ENCODE data around the gene TOPAZ1.
A peak's percentile ranks its signal among the peaks of the same experiment; 100 is the strongest.

TOPAZ1 gene

DNA sequence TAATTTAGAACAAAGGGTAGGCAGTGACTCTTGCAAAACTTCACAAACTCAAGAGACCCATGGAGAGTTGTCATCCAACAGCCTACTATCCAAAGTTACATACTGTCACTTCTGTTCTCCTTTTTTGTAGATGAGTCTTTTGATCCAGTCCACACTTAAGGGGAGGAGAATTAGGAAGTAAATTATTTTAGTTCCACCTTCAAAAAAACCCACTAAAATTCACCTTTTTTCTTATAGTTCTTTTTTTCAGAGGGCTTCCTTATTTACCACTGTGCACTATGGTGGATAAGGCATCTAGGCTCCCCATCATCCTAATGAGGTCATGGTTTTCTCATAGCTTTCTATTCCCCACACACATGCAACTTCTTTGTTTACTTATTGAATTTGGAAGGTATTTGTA, 88.3 kb downstream of the TOPAZ1 start:
- Histone ChIP-seq H2BK12ac (ENCODE audit: low read length in 2 of 2) (no peak overlapping the region), H4K91ac (ENCODE audit: low read length) (no peak overlapping the region), H3K14ac (ENCODE audit: low read length in 2 of 2) (no peak overlapping the region), H3K79me1 (replicated peaks; ENCODE audit: low read length, poor library complexity, severe bottlenecking) (no peaks in the 10 kb centered on the region), H3K4ac (ENCODE audit: low read depth in 1 of 2, low read length in 2 of 2) (no peak overlapping the region), H3K4me1 (ENCODE audit: control insufficient read depth, insufficient read depth, low read depth, low read length) (no peaks in the 10 kb centered on the region), H2BK15ac (ENCODE audit: low read depth, poor library complexity, severe bottlenecking) (no peak overlapping the region), H2BK5ac (ENCODE audit: low read depth, low read length, poor library complexity, severe bottlenecking) (no peak overlapping the region), H3K36me3 (ENCODE audit: control insufficient read depth in 1 of 2, insufficient read depth in 2 of 2, low read depth in 1 of 2, low read length in 2 of 2) (no peaks in the 10 kb centered on the region), H3K9me3 (ENCODE audit: control insufficient read depth, low read length) (no peaks in the 10 kb centered on the region), H3K23ac (ENCODE audit: low read length in 2 of 2) (no peak overlapping the region), H3K4me3 (ENCODE audit: insufficient read depth in 1 of 2, low read depth in 1 of 2, low read length in 2 of 2) (no peak overlapping the region), H4K8ac (ENCODE audit: low read length) (no peak overlapping the region), H3K18ac (ENCODE audit: low read depth in 1 of 2, low read length in 2 of 2) (no peak overlapping the region), H3K4me2 (ENCODE audit: low read length, poor library complexity, severe bottlenecking) (no peak overlapping the region), H2BK120ac (ENCODE audit: low read depth, low read length) (no peak overlapping the region), H2AK5ac (ENCODE audit: low read length, severe bottlenecking) (no peak overlapping the region), H3K9ac (ENCODE audit: low read length) (no peak overlapping the region), H2AFZ (ENCODE audit: low read depth, low read length) (no peak overlapping the region), H3K27ac (ENCODE audit: low read length, poor library complexity, severe bottlenecking) (no peak overlapping the region), H3K27me3 (ENCODE audit: control insufficient read depth in 1 of 2, insufficient read depth in 1 of 2, low read length in 2 of 2) (peaks cover 4 to 18% of the 10 kb centered on the region in 2 experiments)
- DNase-seq = no peak

DNA sequence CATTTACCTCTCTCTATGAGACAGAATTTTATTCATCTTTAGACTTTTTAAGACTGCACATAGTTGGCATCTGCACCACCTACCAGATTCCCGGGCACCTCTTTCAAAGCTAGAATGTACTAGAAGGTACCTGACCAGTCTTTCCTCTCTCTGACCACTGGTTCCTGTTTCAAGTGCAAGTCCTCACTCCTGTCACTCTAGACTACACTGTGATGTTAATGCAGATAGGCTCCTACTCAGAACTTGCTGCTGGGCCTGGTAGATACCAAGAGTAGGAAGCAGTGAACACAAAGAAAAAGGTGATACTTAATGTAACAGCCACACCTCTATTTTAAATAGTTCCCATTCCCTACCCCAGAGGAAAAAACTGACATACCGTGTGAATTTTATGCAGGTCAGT, 88.8 kb downstream of the TOPAZ1 start:
- H3K4me1 ChIP-seq (ENCODE audit: control insufficient read depth, insufficient read depth, low read depth, low read length) = no peaks in the 10 kb centered on the region
- H3K18ac ChIP-seq (ENCODE audit: low read depth in 1 of 2, low read length in 2 of 2) = no peak overlapping the region
- no peak overlapping the region for H3K14ac ChIP-seq (ENCODE audit: low read length in 2 of 2)
- H3K27ac ChIP-seq (ENCODE audit: low read length, poor library complexity, severe bottlenecking) = no peak overlapping the region
- H3K4ac ChIP-seq (ENCODE audit: low read depth in 1 of 2, low read length in 2 of 2) = no peak overlapping the region
- no peak overlapping the region for H4K91ac ChIP-seq (ENCODE audit: low read length)
- DNase-seq = no peak
- H4K8ac ChIP-seq (ENCODE audit: low read length) = no peak overlapping the region
- no peak overlapping the region for H2AK5ac ChIP-seq (ENCODE audit: low read length, severe bottlenecking)
- no peak overlapping the region for H2BK5ac ChIP-seq (ENCODE audit: low read depth, low read length, poor library complexity, severe bottlenecking)
- no peaks in the 10 kb centered on the region for H3K79me1 ChIP-seq (replicated peaks; ENCODE audit: low read length, poor library complexity, severe bottlenecking)
- H2AFZ ChIP-seq (ENCODE audit: low read depth, low read length) = no peak overlapping the region
- peaks cover 4 to 18% of the 10 kb centered on the region in 2 experiments for H3K27me3 ChIP-seq (ENCODE audit: control insufficient read depth in 1 of 2, insufficient read depth in 1 of 2, low read length in 2 of 2)
- no peak overlapping the region for H3K9ac ChIP-seq (ENCODE audit: low read length)
- no peak overlapping the region for H3K23ac ChIP-seq (ENCODE audit: low read length in 2 of 2)
- H3K4me3 ChIP-seq (ENCODE audit: insufficient read depth in 1 of 2, low read depth in 1 of 2, low read length in 2 of 2) = no peak overlapping the region
- H3K9me3 ChIP-seq (ENCODE audit: control insufficient read depth, low read length) = no peaks in the 10 kb centered on the region
- no peak overlapping the region for H3K4me2 ChIP-seq (ENCODE audit: low read length, poor library complexity, severe bottlenecking)
- H2BK15ac ChIP-seq (ENCODE audit: low read depth, poor library complexity, severe bottlenecking) = no peak overlapping the region
- H2BK120ac ChIP-seq (ENCODE audit: low read depth, low read length) = no peak overlapping the region
- WGBS = 88% methylated on average over 1 of the region's 2 CpGs
- H2BK12ac ChIP-seq (ENCODE audit: low read length in 2 of 2) = no peak overlapping the region
- H3K36me3 ChIP-seq (ENCODE audit: control insufficient read depth in 1 of 2, insufficient read depth in 2 of 2, low read depth in 1 of 2, low read length in 2 of 2) = no peaks in the 10 kb centered on the region

DNA sequence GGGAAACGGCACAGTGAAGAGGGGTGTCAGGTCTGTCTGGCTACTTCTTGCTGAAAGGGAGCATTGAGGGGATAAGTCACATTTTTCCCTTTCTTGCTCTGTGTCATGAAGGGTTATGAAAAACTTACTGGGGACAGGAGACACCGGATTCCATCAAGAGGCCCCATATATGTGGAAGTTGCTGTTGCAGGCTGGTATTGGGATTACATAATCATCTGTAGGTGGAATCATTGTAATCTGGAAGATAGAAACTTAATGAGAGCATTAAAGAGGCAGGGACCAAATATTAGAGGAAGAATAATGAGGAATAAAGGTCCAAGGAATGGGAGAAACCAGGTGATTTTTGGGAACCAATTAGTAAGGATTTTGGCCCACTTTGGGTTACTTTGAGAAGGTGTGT, 92.6 kb downstream of the TOPAZ1 start:
- Histone ChIP-seq H2BK5ac (ENCODE audit: low read depth, low read length, poor library complexity, severe bottlenecking) (no peak overlapping the region), H3K14ac (ENCODE audit: low read length in 2 of 2) (no peak overlapping the region), H3K23ac (ENCODE audit: low read length in 2 of 2) (no peak overlapping the region), H2AFZ (ENCODE audit: low read depth, low read length) (no peak overlapping the region), H3K27ac (ENCODE audit: low read length, poor library complexity, severe bottlenecking) (no peak overlapping the region), H4K91ac (ENCODE audit: low read length) (no peak overlapping the region), H3K36me3 (ENCODE audit: control insufficient read depth in 1 of 2, insufficient read depth in 2 of 2, low read depth in 1 of 2, low read length in 2 of 2) (no peaks in the 10 kb centered on the region), H3K79me1 (replicated peaks; ENCODE audit: low read length, poor library complexity, severe bottlenecking) (peaks cover 1% of the 10 kb centered on the region), H2AK5ac (ENCODE audit: low read length, severe bottlenecking) (no peak overlapping the region), H3K9ac (ENCODE audit: low read length) (no peak overlapping the region), H3K27me3 (ENCODE audit: control insufficient read depth in 1 of 2, insufficient read depth in 1 of 2, low read length in 2 of 2) (peaks cover 4 to 17% of the 10 kb centered on the region in 2 experiments), H3K4ac (ENCODE audit: low read depth in 1 of 2, low read length in 2 of 2) (no peak overlapping the region), H3K18ac (ENCODE audit: low read depth in 1 of 2, low read length in 2 of 2) (no peak overlapping the region), H4K8ac (ENCODE audit: low read length) (no peak overlapping the region), H3K9me3 (ENCODE audit: control insufficient read depth, low read length) (no peaks in the 10 kb centered on the region), H3K4me3 (ENCODE audit: insufficient read depth in 1 of 2, low read depth in 1 of 2, low read length in 2 of 2) (no peak overlapping the region), H3K4me1 (ENCODE audit: control insufficient read depth, insufficient read depth, low read depth, low read length) (peaks cover 2% of the 10 kb centered on the region), H2BK12ac (ENCODE audit: low read length in 2 of 2) (no peak overlapping the region), H3K4me2 (ENCODE audit: low read length, poor library complexity, severe bottlenecking) (no peak overlapping the region), H2BK120ac (ENCODE audit: low read depth, low read length) (no peak overlapping the region), H2BK15ac (ENCODE audit: low read depth, poor library complexity, severe bottlenecking) (no peak overlapping the region)
- WGBS = 81% methylated on average over 2 of the region's 2 CpGs
- no peak for DNase-seq

DNA sequence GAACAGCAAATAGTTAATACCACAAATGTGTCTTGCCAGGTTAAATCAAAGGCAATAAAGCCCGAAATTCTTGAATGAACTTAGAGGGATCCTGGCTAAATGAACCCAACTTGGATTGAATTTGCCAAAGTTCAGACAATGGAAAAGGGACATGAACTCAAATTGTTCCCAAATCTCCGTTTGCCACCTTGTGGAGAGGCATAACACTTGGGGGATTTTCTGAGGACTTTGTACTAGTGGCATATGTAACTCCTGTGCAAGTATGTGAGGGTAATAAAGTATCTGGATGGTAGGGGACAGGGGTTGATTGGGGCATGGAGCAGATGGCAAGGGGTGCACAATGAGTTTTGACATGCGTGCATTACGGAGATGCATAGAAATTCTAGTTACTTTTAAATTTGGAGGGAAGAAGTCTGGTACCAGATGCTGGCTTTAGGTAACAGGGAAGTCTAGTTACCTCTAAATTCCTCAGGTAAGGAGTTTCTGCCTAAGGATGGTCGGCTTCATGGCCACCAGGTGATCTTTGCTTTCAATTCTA, 95.6 kb downstream of the TOPAZ1 start:
- Histone ChIP-seq H4K91ac (ENCODE audit: low read length) (no peak overlapping the region), H3K9me3 (ENCODE audit: control insufficient read depth, low read length) (no peaks in the 10 kb centered on the region), H3K27me3 (ENCODE audit: control insufficient read depth in 1 of 2, insufficient read depth in 1 of 2, low read length in 2 of 2) (peaks cover 4 to 15% of the 10 kb centered on the region in 2 experiments), H2AK5ac (ENCODE audit: low read length, severe bottlenecking) (no peak overlapping the region), H3K4me2 (ENCODE audit: low read length, poor library complexity, severe bottlenecking) (peak overlapping the region; percentile 36), H3K4me1 (ENCODE audit: control insufficient read depth, insufficient read depth, low read depth, low read length) (peaks cover 2% of the 10 kb centered on the region), H2BK120ac (ENCODE audit: low read depth, low read length) (no peak overlapping the region), H4K8ac (ENCODE audit: low read length) (no peak overlapping the region), H3K9ac (ENCODE audit: low read length) (peak overlapping the region; percentile 92), H3K4me3 (ENCODE audit: insufficient read depth in 1 of 2, low read depth in 1 of 2, low read length in 2 of 2) (peak overlapping the region in 1 of 2 experiments; percentile 88), H3K23ac (ENCODE audit: low read length in 2 of 2) (no peak overlapping the region), H3K4ac (ENCODE audit: low read depth in 1 of 2, low read length in 2 of 2) (no peak overlapping the region), H3K79me1 (replicated peaks; ENCODE audit: low read length, poor library complexity, severe bottlenecking) (peaks cover 6% of the 10 kb centered on the region), H2BK5ac (ENCODE audit: low read depth, low read length, poor library complexity, severe bottlenecking) (no peak overlapping the region), H3K27ac (ENCODE audit: low read length, poor library complexity, severe bottlenecking) (no peak overlapping the region), H2AFZ (ENCODE audit: low read depth, low read length) (no peak overlapping the region), H2BK12ac (ENCODE audit: low read length in 2 of 2) (no peak overlapping the region), H3K18ac (ENCODE audit: low read depth in 1 of 2, low read length in 2 of 2) (peak overlapping the region in 1 of 2 experiments; percentile 30), H3K36me3 (ENCODE audit: control insufficient read depth in 1 of 2, insufficient read depth in 2 of 2, low read depth in 1 of 2, low read length in 2 of 2) (no peaks in the 10 kb centered on the region), H3K14ac (ENCODE audit: low read length in 2 of 2) (no peak overlapping the region), H2BK15ac (ENCODE audit: low read depth, poor library complexity, severe bottlenecking) (no peak overlapping the region)
- no peak for DNase-seq
- WGBS = 43% methylated on average over 5 of the region's 5 CpGs
